H1 (cell line): ENCODE measurements around the gene SNRPE. TPM values are rescaled to one million over a fixed set of nuclear protein-coding genes. Genes with fewer than 3 reads are reported as not detected.

ENCODE experiments used
- CBX5 ChIP-seq: fragments of 300-800, 300-1000 bp; sonication (generic); IDR thresholded peaks from 2 replicates; pipeline ENCODE4 v1.7.1; 2016; ENCODE audit warnings: antibody characterized with exemption, low read length, low read depth
- FOSL1 ChIP-seq: IDR thresholded peaks from 2 replicates; pipeline ENCODE4 v1.6.1; 2011; ENCODE audit warnings: mild to moderate bottlenecking, low read depth, low read length, moderate library complexity; ENCODE audit not compliant: insufficient read depth
- HDAC2 ChIP-seq, 2 experiments: fragments of 300-600 bp in 1 of 2; sonication (generic) in 1 of 2; IDR thresholded peaks; 2 replicates each; pipeline ENCODE4 v1.6.1; 2011 to 2012; ENCODE audit warnings: low read depth in 2 of 2, low read length in 2 of 2, mild to moderate bottlenecking in 2 of 2, moderate library complexity in 2 of 2, borderline replicate concordance in 1 of 2, inconsistent platforms in 1 of 2
- POLR2A ChIP-seq, 2 experiments: IDR thresholded peaks; 1 replicate in 1 of 2; 2 replicates in 1 of 2; pipeline ENCODE4 v1.6.1; 2011; ENCODE audit warnings: low read depth in 2 of 2, low read length in 2 of 2, mild to moderate bottlenecking in 2 of 2; ENCODE audit errors: control extremely low read depth in 1 of 2
- POLR2AphosphoS5 ChIP-seq: IDR thresholded peaks from 2 replicates; pipeline ENCODE4 v1.6.1; 2011; ENCODE audit warnings: low read depth, low read length
- RBBP5 ChIP-seq: IDR thresholded peaks from 2 replicates; pipeline ENCODE4 v1.7.1; 2012; ENCODE audit warnings: low read depth, mild to moderate bottlenecking, inconsistent platforms, low read length, moderate library complexity, borderline replicate concordance
- TBP ChIP-seq: IDR thresholded peaks from 2 replicates; pipeline ENCODE4 v1.6.1; 2011; ENCODE audit warnings: low read depth, low read length, improper control_type of control experiment
- TEAD4 ChIP-seq: IDR thresholded peaks from 2 replicates; pipeline ENCODE4 v1.6.1; 2012; ENCODE audit warnings: low read depth, low read length, inconsistent platforms, mixed read lengths
- polyA plus RNA-seq, 7 experiments: library from polyadenylated mRNA; depleted of rRNA in 3 of 7; stranded (reverse) in 5 of 7; unstranded in 2 of 7; fragments of >200 nt in 5 of 7; fragments of 200-250 nt in 2 of 7; gene quantifications; 1 replicate in 5 of 7; 2 replicates in 1 of 7; 4 replicates in 1 of 7; pipeline versions ENCODE4 v1.2.1 to v1.2.3, GENCODE V29; 2011 to 2013; ENCODE audit warnings: missing spikeins in 2 of 7, mixed read lengths in 2 of 7
- total RNA-seq: library from RNA; stranded (reverse); fragmentation: NEBNext Ultra II Directional; extraction: Animal tissue kit (Norgen Biotek cat#: 25700); gene quantifications from 2 replicates; pipeline ENCODE4 v1.2.1, GENCODE V29; 2021

SNRPE gene
- total and polyA plus RNA-seq, 2 of the 8 experiments (the other 6 are each of a cell fraction or from before 2014, with no cell fraction given) = 416 to 461 TPM

DNA sequence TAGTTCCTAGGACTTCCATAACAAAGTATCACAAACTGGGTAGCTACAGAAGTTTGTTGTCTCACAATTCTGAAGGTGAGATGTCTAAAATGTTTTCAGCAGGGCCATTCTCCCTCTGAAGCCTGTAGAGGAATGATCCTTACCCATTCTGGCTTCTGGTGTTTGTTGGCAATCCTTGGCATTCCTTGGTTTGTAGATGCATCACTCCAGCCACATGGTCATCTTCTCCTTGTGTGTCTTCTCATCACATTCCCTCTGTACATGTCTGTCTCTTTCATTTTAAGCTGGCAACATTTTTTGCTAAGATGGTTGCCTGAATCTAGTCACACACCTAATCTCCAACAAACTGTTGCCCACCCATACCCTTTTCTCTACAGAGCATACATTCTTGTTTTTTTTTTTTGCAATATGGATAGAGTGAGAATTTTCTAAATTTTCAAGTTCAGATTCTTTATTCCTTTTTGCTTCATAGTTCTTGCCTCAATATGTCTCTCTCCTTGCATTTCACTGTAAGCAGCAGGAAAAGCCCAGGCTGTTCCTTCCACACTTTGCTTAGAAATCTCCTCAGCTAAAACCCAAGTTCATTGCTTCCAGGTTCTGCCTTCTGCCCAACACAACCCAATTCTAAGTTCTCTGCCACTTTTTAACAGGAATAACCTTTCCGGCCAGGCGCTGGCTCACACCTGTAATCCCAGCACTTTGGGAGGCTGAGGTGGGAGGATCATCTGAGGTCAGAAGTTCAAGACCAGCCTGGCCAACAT is 47.6 kb upstream of the SNRPE start (continued):
- TF ChIP-seq TBP = no peak
- no peak for TF ChIP-seq TEAD4
- no peak for TF ChIP-seq FOSL1
- TF ChIP-seq RBBP5 = no peak
- no peak for TF ChIP-seq CBX5
- no peak for TF ChIP-seq POLR2AphosphoS5
- no peak for TF ChIP-seq POLR2A (IDR thresholded peaks at IDR 0.05; ENCODE audit: control extremely low read depth in 1 of 2, low read depth in 2 of 2, low read length in 2 of 2)
- TF ChIP-seq HDAC2 (IDR thresholded peaks at IDR 0.05; ENCODE audit: borderline replicate concordance in 1 of 2, low read depth in 2 of 2, low read length in 2 of 2) = no peak
